ENCODE measurements around the gene NFIA.

Gene NFIA

GRCh38 chr1:61102041-61102440 lies 19.7 kb downstream of the NFIA start:
- no peak overlapping the region for H3K4me3 ChIP-seq (ENCODE audit: control insufficient read depth, low read depth, low read length)
- TF ChIP-seq CTCF (IDR thresholded peaks at IDR 0.05; ENCODE audit: control insufficient read depth, insufficient read depth, low read depth, low read length, missing control alignments), result no peak
- no peak for DNase-seq (ENCODE audit: low read depth)

GRCh38 chr1:61102621-61103020 lies 20.3 kb downstream of the NFIA start:
- DNase-seq (ENCODE audit: low read depth), result no peak
- H3K4me3 ChIP-seq (ENCODE audit: control insufficient read depth, low read depth, low read length), result no peak overlapping the region
- no peak for TF ChIP-seq CTCF (IDR thresholded peaks at IDR 0.05; ENCODE audit: control insufficient read depth, insufficient read depth, low read depth, low read length, missing control alignments)

GRCh38 chr1:61104220-61104671 lies 21.9 kb downstream of the NFIA start:
- DNase-seq (ENCODE audit: low read depth), result no peak
- no peak for TF ChIP-seq CTCF (IDR thresholded peaks at IDR 0.05; ENCODE audit: control insufficient read depth, insufficient read depth, low read depth, low read length, missing control alignments)
- H3K4me3 ChIP-seq (ENCODE audit: control insufficient read depth, low read depth, low read length), result no peak overlapping the region

GRCh38 chr1:61107638-61108037 lies 25.3 kb downstream of the NFIA start:
- no peak for TF ChIP-seq CTCF (IDR thresholded peaks at IDR 0.05; ENCODE audit: control insufficient read depth, insufficient read depth, low read depth, low read length, missing control alignments)
- no peak overlapping the region for H3K4me3 ChIP-seq (ENCODE audit: control insufficient read depth, low read depth, low read length)
- DNase-seq (ENCODE audit: low read depth), result no peak

- TF ChIP-seq CTCF (IDR thresholded peaks at IDR 0.05; ENCODE audit: control insufficient read depth, insufficient read depth, low read depth, low read length, missing control alignments), result no peak
- no peak overlapping the region for H3K4me3 ChIP-seq (ENCODE audit: control insufficient read depth, low read depth, low read length)
- no peak for DNase-seq (ENCODE audit: low read depth)
Measured at GRCh38 chr1:61109158-61109557, 26.8 kb downstream of the NFIA start.

- no peak for TF ChIP-seq CTCF (IDR thresholded peaks at IDR 0.05; ENCODE audit: control insufficient read depth, insufficient read depth, low read depth, low read length, missing control alignments)
- no peak overlapping the region for H3K4me3 ChIP-seq (ENCODE audit: control insufficient read depth, low read depth, low read length)
- DNase-seq (ENCODE audit: low read depth), result no peak
Measured at GRCh38 chr1:61109910-61110309, 27.5 kb downstream of the NFIA start.

GRCh38 chr1:61110554-61110953 lies 28.2 kb downstream of the NFIA start:
- no peak overlapping the region for H3K4me3 ChIP-seq (ENCODE audit: control insufficient read depth, low read depth, low read length)
- no peak for DNase-seq (ENCODE audit: low read depth)
- no peak for TF ChIP-seq CTCF (IDR thresholded peaks at IDR 0.05; ENCODE audit: control insufficient read depth, insufficient read depth, low read depth, low read length, missing control alignments)
